GM15510 (cell line): Measurements from ENCODE around the gene DENND2D.

Experiments used
- POLR2A ChIP-seq: IDR thresholded peaks from 3 replicates; pipeline ENCODE4 v1.6.1; 2011; ENCODE audit warnings: borderline replicate concordance; ENCODE audit not compliant: insufficient read length; ENCODE audit errors: extremely low read depth

Gene DENND2D

DNA sequence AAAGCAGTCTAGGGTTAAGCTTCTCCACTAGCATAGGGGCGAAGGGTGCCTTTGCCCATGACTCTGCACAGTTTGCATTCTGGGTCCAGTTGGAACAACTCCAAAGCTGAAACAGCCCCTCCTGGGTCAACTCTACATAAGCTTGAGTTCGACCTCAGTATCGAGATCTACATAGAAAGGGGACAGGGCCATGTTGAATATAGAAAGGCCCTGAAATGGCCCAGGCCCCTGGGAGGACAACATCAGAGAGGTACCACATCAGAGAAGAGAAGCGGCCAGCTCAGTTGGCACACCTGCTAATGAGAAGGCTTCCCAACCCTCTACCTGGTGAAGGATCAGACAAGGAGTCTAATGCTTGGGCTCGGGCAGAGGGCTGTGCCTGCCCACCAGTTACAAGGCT, 1.6 kb downstream of the DENND2D start:
- no peak for TF ChIP-seq POLR2A

GRCh38 chr1:111197598-111198284, 2.7 kb downstream of the DENND2D start:
- TF ChIP-seq POLR2A: no peak

DNA sequence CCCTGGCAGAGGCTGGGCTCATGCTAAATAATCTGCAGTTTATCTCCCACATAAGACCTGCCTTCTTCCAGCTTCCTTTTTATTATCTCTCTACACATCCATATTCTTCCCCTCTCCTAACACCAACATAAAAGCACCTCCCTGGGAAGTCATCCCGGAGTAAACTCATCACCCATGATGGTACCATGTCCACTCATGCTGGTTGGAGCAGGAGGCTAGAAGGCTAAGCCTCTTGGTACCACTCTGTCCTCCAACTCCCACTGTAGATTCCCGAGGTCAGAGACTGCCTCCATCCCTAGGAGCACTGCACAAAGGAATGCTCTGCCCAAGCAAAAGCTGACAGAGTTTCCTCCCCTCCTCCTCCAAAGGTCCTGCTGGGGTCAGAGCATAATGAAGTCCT, 4.2 kb downstream of the DENND2D start:
- TF ChIP-seq POLR2A: no peak

- no peak for TF ChIP-seq POLR2A
Observed at GRCh38 chr1:111195002-111195684, 5.3 kb downstream of the DENND2D start.

DNA sequence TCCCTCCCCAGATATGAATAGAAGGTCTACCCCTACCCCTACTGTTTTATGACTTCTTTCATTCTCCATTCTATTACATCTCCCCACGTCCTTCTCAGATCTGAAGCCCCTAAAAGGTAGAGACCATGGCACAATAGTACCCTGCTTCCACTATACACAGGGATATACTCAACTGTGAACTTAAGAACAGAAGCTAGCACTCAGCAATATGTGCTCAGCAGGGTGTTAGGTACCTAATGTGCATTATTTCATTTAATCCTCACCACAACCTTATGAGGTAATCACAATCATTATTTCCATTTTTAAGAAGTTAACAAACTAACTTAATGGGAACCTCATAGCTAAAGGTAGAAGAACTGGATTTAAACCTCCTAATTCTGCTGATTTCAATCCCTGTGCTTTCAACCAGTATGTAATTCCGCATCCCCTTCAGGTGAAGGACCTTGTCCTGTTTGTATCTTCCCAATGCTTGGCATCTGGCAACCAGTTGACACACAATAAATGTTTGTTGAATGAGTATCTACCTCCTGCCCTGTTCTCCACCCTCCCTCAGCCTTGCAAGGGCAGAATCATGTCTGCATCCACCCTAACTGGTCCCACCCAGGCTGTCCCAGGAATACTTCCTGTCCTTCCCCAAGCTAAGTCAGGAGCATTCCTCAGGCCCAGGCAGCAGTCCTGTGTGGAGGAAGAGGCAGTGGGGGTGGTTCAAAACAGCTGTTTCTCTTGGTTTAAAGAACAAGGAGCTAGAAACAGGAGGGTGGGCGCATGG, 6.5 kb downstream of the DENND2D start:
- TF ChIP-seq POLR2A: no peak

DNA sequence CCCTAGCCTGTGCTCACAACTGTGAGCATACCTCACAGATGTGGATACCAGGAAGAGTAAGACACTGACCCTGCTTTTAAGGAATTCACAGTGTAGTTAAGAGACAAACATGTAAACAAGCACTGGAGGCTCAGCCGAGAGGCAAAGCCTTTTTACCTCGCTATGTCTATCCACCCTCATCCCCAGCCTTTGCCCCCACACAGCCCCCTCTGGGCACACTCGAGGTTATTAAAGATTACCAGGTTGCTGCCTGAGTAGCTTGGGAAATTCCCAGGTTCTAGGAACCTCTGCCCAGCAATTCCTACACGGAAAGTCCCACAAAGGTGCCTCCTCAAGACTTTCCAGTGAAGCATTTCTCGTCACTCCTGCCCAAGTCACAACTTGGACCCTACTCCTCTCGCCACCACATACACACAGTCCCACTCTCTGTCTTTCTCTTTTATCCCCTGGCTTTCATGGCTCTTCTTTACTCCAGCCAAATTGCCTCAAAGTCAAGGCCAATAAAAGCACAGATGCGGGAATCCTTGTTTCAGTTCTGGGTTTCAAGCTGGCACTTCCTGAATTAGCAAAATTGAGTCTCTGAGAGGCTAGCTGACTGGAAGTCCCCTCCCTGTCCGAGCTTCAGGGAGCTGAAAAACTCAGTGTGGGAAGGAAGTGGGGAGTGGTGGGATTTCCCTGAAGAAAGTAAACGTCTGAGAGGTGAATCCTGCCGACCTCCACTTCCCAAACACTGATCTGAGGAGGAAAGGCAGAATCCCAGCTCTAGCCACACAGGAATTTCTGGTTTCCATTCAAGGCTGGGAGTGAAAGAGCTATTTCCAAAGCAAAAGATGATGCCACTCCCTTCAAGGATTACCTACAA, 7.6 kb downstream of the DENND2D start:
- no peak for TF ChIP-seq POLR2A

- no peak for TF ChIP-seq POLR2A
Observed at GRCh38 chr1:111192074-111192473, 8.4 kb downstream of the DENND2D start.

GRCh38 chr1:111191496-111191895, 8.9 kb downstream of the DENND2D start:
- no peak for TF ChIP-seq POLR2A

DNA sequence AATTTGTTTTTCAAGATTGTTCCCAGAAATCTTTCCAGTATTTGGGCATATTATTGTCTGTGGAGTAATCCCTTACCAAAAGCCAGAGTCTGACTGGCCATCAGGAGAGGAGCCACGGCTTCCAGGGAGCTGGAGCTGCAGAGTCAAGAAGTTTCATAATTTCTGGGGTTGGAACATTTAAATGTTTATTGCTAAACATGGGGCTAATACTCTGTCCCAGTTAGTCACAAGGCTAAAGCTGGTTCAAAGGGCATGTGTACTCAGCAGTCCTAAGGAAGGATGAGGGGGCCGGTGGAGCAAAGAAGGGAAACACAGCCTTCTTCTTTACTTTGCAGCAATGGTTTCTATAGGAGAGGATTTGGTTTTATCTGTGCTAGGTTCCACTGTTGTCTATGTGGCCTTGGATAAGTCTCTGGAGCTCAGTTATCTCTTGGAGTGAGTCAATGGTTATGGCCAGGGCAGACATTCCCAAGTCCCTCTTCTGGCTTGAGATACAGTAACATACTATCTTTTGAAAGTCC, 9.5 kb downstream of the DENND2D start:
- TF ChIP-seq POLR2A: no peak

- TF ChIP-seq POLR2A: no peak
Observed at GRCh38 chr1:111184663-111185062, 15.8 kb downstream of the DENND2D start.

GRCh38 chr1:111183308-111184069, 17.0 kb downstream of the DENND2D start:
- TF ChIP-seq POLR2A: no peak

DNA sequence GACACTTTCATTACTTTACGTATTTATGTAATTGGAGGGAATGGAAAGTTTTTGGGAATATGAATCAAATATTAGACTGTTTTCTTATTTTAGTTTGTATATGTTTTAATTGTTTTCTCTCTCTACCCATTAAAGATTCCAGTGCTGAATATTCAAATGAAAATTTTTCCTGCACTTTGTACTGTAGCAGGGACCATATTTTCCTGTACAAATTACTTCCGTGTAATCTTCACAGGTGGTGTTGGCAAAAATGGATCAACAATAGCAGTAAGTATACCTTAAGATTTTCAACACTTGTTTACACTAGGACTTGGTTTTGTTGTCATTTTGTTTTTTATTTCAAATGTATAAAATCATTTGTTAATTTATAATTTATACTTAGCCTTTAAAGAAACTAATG, 18.4 kb downstream of the DENND2D start:
- TF ChIP-seq POLR2A: no peak

GRCh38 chr1:111179968-111180533, 20.4 kb downstream of the DENND2D start:
- no peak for TF ChIP-seq POLR2A
